Measurements from ENCODE around the gene SLC12A8.

Gene SLC12A8

GRCh38 chr3:125250973-125251372 lies 38.4 kb upstream of the SLC12A8 start:
- peaks cover 0 to 2% (median 0%) of the 10 kb centered on the region in 5 experiments for H3K9me3 ChIP-seq (ENCODE audit: control extremely low read depth in 1 of 5, control insufficient read depth in 4 of 5, insufficient read depth in 2 of 5, low read depth in 1 of 5, low read length in 4 of 5)
- POLR2A ChIA-PET: no interaction called here
- 100% methylated on average over 1 of the region's 2 CpGs for WGBS (ENCODE audit: insufficient coverage)
- no peaks in the 10 kb centered on the region for H3K4me1 ChIP-seq (ENCODE audit: control extremely low read depth in 1 of 4, control insufficient read depth in 4 of 4, insufficient read depth in 4 of 4, low read length in 3 of 4)
- DNase-seq: no peak
- no peak overlapping the region for H3K4me3 ChIP-seq (ENCODE audit: control insufficient read depth in 1 of 7, extremely low read depth in 1 of 7, insufficient read depth in 4 of 7, low read depth in 2 of 7, low read length in 6 of 7)
- no peaks in the 10 kb centered on the region for H3K27me3 ChIP-seq (replicated peaks in 2 of 5; ENCODE audit: control insufficient read depth in 4 of 5, insufficient read depth in 5 of 5, low read length in 4 of 5)
- peaks cover 5 to 12% (median 7%) of the 10 kb centered on the region in 4 experiments for H3K36me3 ChIP-seq (ENCODE audit: control insufficient read depth in 4 of 4, insufficient read depth in 4 of 4, low read length in 3 of 4)
- H3K27ac ChIP-seq (ENCODE audit: insufficient read depth in 1 of 2, low read depth in 1 of 2, low read length in 2 of 2, poor library complexity in 1 of 2, severe bottlenecking in 2 of 2): no peak overlapping the region
- CTCF ChIA-PET: interaction anchor here (0.6 kb wide), 1 partner anchor 267 kb away, joined by 3 read pairs; no protein-coding TSS in a partner anchor

GRCh38 chr3:125246237-125246636 lies 33.7 kb upstream of the SLC12A8 start:
- Histone ChIP-seq H3K4me3 (ENCODE audit: control insufficient read depth in 1 of 7, extremely low read depth in 1 of 7, insufficient read depth in 4 of 7, low read depth in 2 of 7, low read length in 6 of 7) (no peak overlapping the region), H3K9me3 (ENCODE audit: control extremely low read depth in 1 of 5, control insufficient read depth in 4 of 5, insufficient read depth in 2 of 5, low read depth in 1 of 5, low read length in 4 of 5) (peaks cover 0 to 2% (median 0%) of the 10 kb centered on the region in 5 experiments), H3K36me3 (ENCODE audit: control insufficient read depth in 4 of 4, insufficient read depth in 4 of 4, low read length in 3 of 4) (peaks cover 3 to 8% (median 5%) of the 10 kb centered on the region in 4 experiments), H3K27ac (ENCODE audit: insufficient read depth in 1 of 2, low read depth in 1 of 2, low read length in 2 of 2, poor library complexity in 1 of 2, severe bottlenecking in 2 of 2) (no peak overlapping the region), H3K27me3 (replicated peaks in 2 of 5; ENCODE audit: control insufficient read depth in 4 of 5, insufficient read depth in 5 of 5, low read length in 4 of 5) (no peaks in the 10 kb centered on the region), H3K4me1 (ENCODE audit: control extremely low read depth in 1 of 4, control insufficient read depth in 4 of 4, insufficient read depth in 4 of 4, low read length in 3 of 4) (no peaks in the 10 kb centered on the region)
- POLR2A ChIA-PET: no interaction called here
- no CpG with 5 or more reads among the region's 1 CpG for WGBS (ENCODE audit: insufficient coverage)
- CTCF ChIA-PET: no interaction called here
- no peak for DNase-seq

- no peak overlapping the region for H3K4me3 ChIP-seq (ENCODE audit: control insufficient read depth in 1 of 7, extremely low read depth in 1 of 7, insufficient read depth in 4 of 7, low read depth in 2 of 7, low read length in 6 of 7)
- no peak for DNase-seq
Observed at GRCh38 chr3:125245521-125245920, 33.0 kb upstream of the SLC12A8 start.

GRCh38 chr3:125240496-125240895 lies 27.9 kb upstream of the SLC12A8 start:
- ChIA-PET POLR2A (no interaction called here), CTCF (no interaction called here)
- 67% methylated on average over 3 of the region's 4 CpGs for WGBS (ENCODE audit: insufficient coverage)
- no peak overlapping the region for H3K4me3 ChIP-seq (ENCODE audit: control insufficient read depth in 1 of 7, extremely low read depth in 1 of 7, insufficient read depth in 4 of 7, low read depth in 2 of 7, low read length in 6 of 7)
- peaks cover 0 to 6% (median 1%) of the 10 kb centered on the region in 4 experiments for H3K36me3 ChIP-seq (ENCODE audit: control insufficient read depth in 4 of 4, insufficient read depth in 4 of 4, low read length in 3 of 4)
- no peak overlapping the region for H3K27ac ChIP-seq (ENCODE audit: insufficient read depth in 1 of 2, low read depth in 1 of 2, low read length in 2 of 2, poor library complexity in 1 of 2, severe bottlenecking in 2 of 2)
- no peak for DNase-seq
- no peaks in the 10 kb centered on the region for H3K4me1 ChIP-seq (ENCODE audit: control extremely low read depth in 1 of 4, control insufficient read depth in 4 of 4, insufficient read depth in 4 of 4, low read length in 3 of 4)
- H3K27me3 ChIP-seq (replicated peaks in 2 of 5; ENCODE audit: control insufficient read depth in 4 of 5, insufficient read depth in 5 of 5, low read length in 4 of 5): no peaks in the 10 kb centered on the region
- no peaks in the 10 kb centered on the region for H3K9me3 ChIP-seq (ENCODE audit: control extremely low read depth in 1 of 5, control insufficient read depth in 4 of 5, insufficient read depth in 2 of 5, low read depth in 1 of 5, low read length in 4 of 5)

More at GRCh38 chr3:125245521-125245920, 33.0 kb upstream of the SLC12A8 start:
- no peaks in the 10 kb centered on the region for H3K27me3 ChIP-seq (replicated peaks in 2 of 5; ENCODE audit: control insufficient read depth in 4 of 5, insufficient read depth in 5 of 5, low read length in 4 of 5)
- ChIA-PET POLR2A (no interaction called here), CTCF (no interaction called here)
- peaks cover 0 to 2% (median 0%) of the 10 kb centered on the region in 5 experiments for H3K9me3 ChIP-seq (ENCODE audit: control extremely low read depth in 1 of 5, control insufficient read depth in 4 of 5, insufficient read depth in 2 of 5, low read depth in 1 of 5, low read length in 4 of 5)
- H3K27ac ChIP-seq (ENCODE audit: insufficient read depth in 1 of 2, low read depth in 1 of 2, low read length in 2 of 2, poor library complexity in 1 of 2, severe bottlenecking in 2 of 2): no peak overlapping the region
- H3K36me3 ChIP-seq (ENCODE audit: control insufficient read depth in 4 of 4, insufficient read depth in 4 of 4, low read length in 3 of 4): peaks cover 2 to 7% (median 4%) of the 10 kb centered on the region in 4 experiments
- no peaks in the 10 kb centered on the region for H3K4me1 ChIP-seq (ENCODE audit: control extremely low read depth in 1 of 4, control insufficient read depth in 4 of 4, insufficient read depth in 4 of 4, low read length in 3 of 4)

- Histone ChIP-seq H3K27ac (ENCODE audit: insufficient read depth in 1 of 2, low read depth in 1 of 2, low read length in 2 of 2, poor library complexity in 1 of 2, severe bottlenecking in 2 of 2) (no peak overlapping the region), H3K4me3 (ENCODE audit: control insufficient read depth in 1 of 7, extremely low read depth in 1 of 7, insufficient read depth in 4 of 7, low read depth in 2 of 7, low read length in 6 of 7) (no peak overlapping the region), H3K36me3 (ENCODE audit: control insufficient read depth in 4 of 4, insufficient read depth in 4 of 4, low read length in 3 of 4) (peaks cover 0 to 6% (median 0%) of the 10 kb centered on the region in 4 experiments), H3K4me1 (ENCODE audit: control extremely low read depth in 1 of 4, control insufficient read depth in 4 of 4, insufficient read depth in 4 of 4, low read length in 3 of 4) (no peaks in the 10 kb centered on the region), H3K9me3 (ENCODE audit: control extremely low read depth in 1 of 5, control insufficient read depth in 4 of 5, insufficient read depth in 2 of 5, low read depth in 1 of 5, low read length in 4 of 5) (no peaks in the 10 kb centered on the region), H3K27me3 (replicated peaks in 2 of 5; ENCODE audit: control insufficient read depth in 4 of 5, insufficient read depth in 5 of 5, low read length in 4 of 5) (no peaks in the 10 kb centered on the region)
- WGBS (ENCODE audit: insufficient coverage): 100% methylated on average over 1 of the region's 3 CpGs
- CTCF ChIA-PET: no interaction called here
- POLR2A ChIA-PET: no interaction called here
- no peak for DNase-seq
Observed at GRCh38 chr3:125239266-125239665, 26.7 kb upstream of the SLC12A8 start.

GRCh38 chr3:125238759-125239158 lies 26.2 kb upstream of the SLC12A8 start:
- Histone ChIP-seq H3K9me3 (ENCODE audit: control extremely low read depth in 1 of 5, control insufficient read depth in 4 of 5, insufficient read depth in 2 of 5, low read depth in 1 of 5, low read length in 4 of 5) (no peaks in the 10 kb centered on the region), H3K4me3 (ENCODE audit: control insufficient read depth in 1 of 7, extremely low read depth in 1 of 7, insufficient read depth in 4 of 7, low read depth in 2 of 7, low read length in 6 of 7) (no peak overlapping the region), H3K27me3 (replicated peaks in 2 of 5; ENCODE audit: control insufficient read depth in 4 of 5, insufficient read depth in 5 of 5, low read length in 4 of 5) (no peaks in the 10 kb centered on the region), H3K4me1 (ENCODE audit: control extremely low read depth in 1 of 4, control insufficient read depth in 4 of 4, insufficient read depth in 4 of 4, low read length in 3 of 4) (no peaks in the 10 kb centered on the region), H3K27ac (ENCODE audit: insufficient read depth in 1 of 2, low read depth in 1 of 2, low read length in 2 of 2, poor library complexity in 1 of 2, severe bottlenecking in 2 of 2) (no peak overlapping the region), H3K36me3 (ENCODE audit: control insufficient read depth in 4 of 4, insufficient read depth in 4 of 4, low read length in 3 of 4) (peaks cover 0 to 9% (median under 1%) of the 10 kb centered on the region in 4 experiments)
- ChIA-PET POLR2A (no interaction called here), CTCF (no interaction called here)
- 75% methylated on average over 2 of the region's 3 CpGs for WGBS (ENCODE audit: insufficient coverage)
- DNase-seq: no peak

- POLR2A ChIA-PET: no interaction called here
- WGBS (ENCODE audit: insufficient coverage): 96% methylated on average over 5 of the region's 6 CpGs
- no peak overlapping the region for H3K27ac ChIP-seq (ENCODE audit: insufficient read depth in 1 of 2, low read depth in 1 of 2, low read length in 2 of 2, poor library complexity in 1 of 2, severe bottlenecking in 2 of 2)
- no peak overlapping the region for H3K4me3 ChIP-seq (ENCODE audit: control insufficient read depth in 1 of 7, extremely low read depth in 1 of 7, insufficient read depth in 4 of 7, low read depth in 2 of 7, low read length in 6 of 7)
- no peak for DNase-seq
- CTCF ChIA-PET: no interaction called here
- H3K27me3 ChIP-seq (replicated peaks in 2 of 5; ENCODE audit: control insufficient read depth in 4 of 5, insufficient read depth in 5 of 5, low read length in 4 of 5): no peaks in the 10 kb centered on the region
- no peaks in the 10 kb centered on the region for H3K9me3 ChIP-seq (ENCODE audit: control extremely low read depth in 1 of 5, control insufficient read depth in 4 of 5, insufficient read depth in 2 of 5, low read depth in 1 of 5, low read length in 4 of 5)
- H3K36me3 ChIP-seq (ENCODE audit: control insufficient read depth in 4 of 4, insufficient read depth in 4 of 4, low read length in 3 of 4): peaks cover 0 to 29% (median 14%) of the 10 kb centered on the region in 4 experiments
- no peaks in the 10 kb centered on the region for H3K4me1 ChIP-seq (ENCODE audit: control extremely low read depth in 1 of 4, control insufficient read depth in 4 of 4, insufficient read depth in 4 of 4, low read length in 3 of 4)
Observed at GRCh38 chr3:125236331-125236903, 23.9 kb upstream of the SLC12A8 start.
